T-cell (primary cell): ENCODE results near the gene CABS1. TPM values are rescaled to one million over a fixed set of nuclear protein-coding genes. Genes with fewer than 3 reads are reported as not detected.

Source experiments
- ATAC-seq, 4 experiments: fragments of 200-7000 bp in 3 of 4; fragments of 150-1000 bp in 1 of 4; cut with Tn5 transposase; replicated peaks in 1 of 4; 1 replicate in 3 of 4; 2 replicates in 1 of 4; pipeline ENCODE4 v1.10.0; 2021; ENCODE audit warnings: moderate library complexity in 3 of 4, mild to moderate bottlenecking in 2 of 4, moderate number of reproducible peaks in 1 of 4
- CTCF ChIA-PET, 2 donors: fragments of 300-600 bp; sonication (Branson Sonifier 250); formaldehyde crosslinking; loops; one replicate each; lab custom pipeline; 2022; ENCODE audit warnings: antibody characterized with exemption in 2 of 2; lab: Charles Lee
- POLR2A ChIA-PET, 2 donors: fragments of 300-600 bp; sonication (Branson Sonifier 250); formaldehyde crosslinking; loops; one replicate each; lab custom pipeline; 2022; ENCODE audit warnings: antibody characterized with exemption in 2 of 2; lab: Charles Lee
- DNase-seq, 35 experiments: peaks; one replicate each; pipeline versions ENCODE4 v3.0.0 to v3.0.0-alpha.2; 2013 to 2023
- H3K27ac ChIP-seq: one replicate; pipeline ENCODE4 v1.5.1; 2013; ENCODE audit warnings: low read length
- H3K27me3 ChIP-seq, 2 experiments: replicated peaks in 1 of 2; 1 replicate in 1 of 2; 2 replicates in 1 of 2; pipeline versions ENCODE4 v1.6.1 to v1.7.0; 2013; ENCODE audit warnings: low read length in 1 of 2, mixed read lengths in 1 of 2; ENCODE audit not compliant: control insufficient read depth in 2 of 2, insufficient read depth in 2 of 2; ENCODE audit errors: extremely low read depth in 1 of 2
- H3K36me3 ChIP-seq, 2 donors: 1 replicate in 1 of 2; 2 replicates in 1 of 2; pipeline versions ENCODE4 v1.6.1 to v1.7.0; 2013; ENCODE audit warnings: low read length in 1 of 2; ENCODE audit not compliant: control insufficient read depth in 2 of 2, insufficient read depth in 1 of 2; ENCODE audit errors: extremely low read depth in 1 of 2
- H3K4me1 ChIP-seq, 2 experiments: 1 replicate in 1 of 2; 2 replicates in 1 of 2; pipeline versions ENCODE4 v1.6.1 to v1.7.0; 2013; ENCODE audit warnings: low read length in 2 of 2, mixed read lengths in 1 of 2; ENCODE audit not compliant: insufficient read depth in 2 of 2, control insufficient read depth in 1 of 2; ENCODE audit errors: extremely low read depth in 1 of 2
- H3K4me3 ChIP-seq, 2 donors: 1 replicate in 1 of 2; 2 replicates in 1 of 2; pipeline versions ENCODE4 v1.5.1 to v1.7.0; 2013; ENCODE audit warnings: mild to moderate bottlenecking in 2 of 2, low read length in 1 of 2, moderate library complexity in 1 of 2; ENCODE audit not compliant: control insufficient read depth in 1 of 2; ENCODE audit errors: extremely low read depth in 1 of 2
- H3K9me3 ChIP-seq: 2 replicates; pipeline ENCODE4 v1.7.0; 2013
- H3K27ac Mint-ChIP-seq, 2 donors: one replicate each; pipeline ENCODE4 v1.8.0; 2020 to 2021; ENCODE audit warnings: mild to moderate bottlenecking in 2 of 2, mixed read lengths in 2 of 2
- H3K27me3 Mint-ChIP-seq, 2 donors: one replicate each; pipeline ENCODE4 v1.8.0; 2021 to 2022; ENCODE audit warnings: mixed read lengths in 2 of 2
- H3K36me3 Mint-ChIP-seq: one replicate; pipeline ENCODE4 v1.8.0; 2021; ENCODE audit warnings: mixed read lengths
- H3K4me1 Mint-ChIP-seq, 3 donors: one replicate each; pipeline ENCODE4 v1.8.0; 2020 to 2022; ENCODE audit warnings: mixed read lengths in 3 of 3, mild to moderate bottlenecking in 1 of 3
- H3K4me3 Mint-ChIP-seq, 3 donors: one replicate each; pipeline ENCODE4 v1.8.0; 2020 to 2022; ENCODE audit warnings: mild to moderate bottlenecking in 3 of 3, mixed read lengths in 3 of 3, moderate library complexity in 3 of 3
- H3K9me3 Mint-ChIP-seq, 3 donors: one replicate each; pipeline ENCODE4 v1.8.0; 2020 to 2022; ENCODE audit warnings: mixed read lengths in 3 of 3
- WGBS: methylation state at CpG from one replicate; pipeline ENCODE4 v1.1.5; 2013; ENCODE audit warnings: missing lambda C conversion rate; ENCODE audit not compliant: insufficient coverage; 5-methylcytosine and 5-hydroxymethylcytosine counted together
- total RNA-seq, 35 experiments: library from RNA in 6 of 35; stranded (reverse) in 6 of 35; fragments of 120-200 nt in 1 of 35; gene quantifications; one replicate each; pipeline versions ENCODE4 v1.2.1 to v1.2.4 and lab custom pipeline; 2013 to 2026

The CABS1 gene
- total RNA-seq, 5 donors from 2014 or later (not counting 1 experiment from before 2014, with no cell fraction given) = not detected

DNA sequence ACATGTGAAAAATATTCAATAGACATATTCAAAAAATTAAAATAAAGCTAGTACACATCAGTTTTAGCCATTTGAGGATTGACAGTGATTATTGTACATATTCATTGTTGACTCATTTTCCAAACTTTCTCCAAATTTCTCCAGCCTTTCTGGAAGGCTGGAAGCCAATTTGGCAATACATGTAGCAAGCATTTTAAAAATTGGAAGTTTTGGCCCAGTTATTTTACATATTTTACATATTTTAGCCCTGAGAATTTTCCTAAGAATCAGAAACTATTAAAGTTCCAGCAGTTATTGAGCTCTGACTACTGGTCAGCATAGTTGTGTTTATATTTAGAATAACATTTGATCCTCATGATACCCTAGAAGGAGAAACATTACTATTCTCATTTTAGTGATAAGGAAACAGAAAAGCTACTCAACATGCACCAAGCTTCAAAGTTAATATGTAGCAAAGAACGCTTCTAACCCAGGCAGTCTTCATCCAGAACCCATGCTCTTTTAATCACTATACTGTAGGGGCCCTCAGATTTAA is 3.2 kb downstream of the CABS1 start:
- no peak for DNase-seq
- Mint-ChIP-seq H3K27me3 (no peaks in the 10 kb centered on the region), H3K4me1 (no peaks in the 10 kb centered on the region), H3K4me3 (no peak overlapping the region), H3K27ac (no peak overlapping the region), H3K36me3 (no peaks in the 10 kb centered on the region), H3K9me3 (peaks cover 0 to 3% (median 0%) of the 10 kb centered on the region in 3 donors)
- no peaks in the 10 kb centered on the region for H3K9me3 ChIP-seq
- no peak for ATAC-seq
- H3K27ac ChIP-seq = no peak overlapping the region
- no peaks in the 10 kb centered on the region for H3K4me1 ChIP-seq
- no CpG with 5 or more reads among the region's 1 CpG for WGBS
- no peak overlapping the region for H3K4me3 ChIP-seq
- H3K36me3 ChIP-seq = no peaks in the 10 kb centered on the region
- ChIA-PET POLR2A (no interaction called here), CTCF (no interaction called here)
- H3K27me3 ChIP-seq = no peaks in the 10 kb centered on the region

DNA sequence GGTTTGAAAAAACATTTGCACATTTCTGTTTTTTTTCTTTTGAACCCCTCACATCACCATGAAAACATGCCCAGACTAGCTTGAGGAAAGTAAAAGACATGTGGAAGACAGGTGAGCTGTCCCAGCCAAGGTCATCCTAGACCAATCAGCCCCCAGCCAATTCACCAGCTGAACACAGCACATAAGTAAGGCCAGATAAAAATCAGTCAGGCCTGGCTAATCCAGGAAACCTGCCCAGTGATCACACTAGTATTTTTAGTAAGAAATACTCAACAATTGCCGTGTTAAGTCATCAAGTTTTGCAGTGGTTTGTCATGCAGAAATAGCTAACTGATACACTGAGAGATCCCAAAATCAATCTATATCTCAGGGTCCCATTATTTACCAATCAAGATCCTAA is 21.4 kb downstream of the CABS1 start:
- H3K4me3 Mint-ChIP-seq = no peak overlapping the region
- no peak overlapping the region for H3K27ac Mint-ChIP-seq
- ATAC-seq = no peak
- H3K36me3 Mint-ChIP-seq = no peaks in the 10 kb centered on the region
- POLR2A ChIA-PET = no interaction called here
- 80% methylated on average over 1 of the region's 1 CpG for WGBS
- H3K4me1 ChIP-seq = no peaks in the 10 kb centered on the region
- H3K9me3 ChIP-seq = no peaks in the 10 kb centered on the region
- CTCF ChIA-PET = no interaction called here
- no peaks in the 10 kb centered on the region for H3K4me1 Mint-ChIP-seq
- no peaks in the 10 kb centered on the region for H3K27me3 ChIP-seq
- H3K9me3 Mint-ChIP-seq = peaks cover 0 to 2% (median 0%) of the 10 kb centered on the region in 3 donors
- no peaks in the 10 kb centered on the region for H3K27me3 Mint-ChIP-seq
- no peak for DNase-seq
- no peak overlapping the region for H3K27ac ChIP-seq
- H3K36me3 ChIP-seq = no peaks in the 10 kb centered on the region
- H3K4me3 ChIP-seq = no peak overlapping the region

DNA sequence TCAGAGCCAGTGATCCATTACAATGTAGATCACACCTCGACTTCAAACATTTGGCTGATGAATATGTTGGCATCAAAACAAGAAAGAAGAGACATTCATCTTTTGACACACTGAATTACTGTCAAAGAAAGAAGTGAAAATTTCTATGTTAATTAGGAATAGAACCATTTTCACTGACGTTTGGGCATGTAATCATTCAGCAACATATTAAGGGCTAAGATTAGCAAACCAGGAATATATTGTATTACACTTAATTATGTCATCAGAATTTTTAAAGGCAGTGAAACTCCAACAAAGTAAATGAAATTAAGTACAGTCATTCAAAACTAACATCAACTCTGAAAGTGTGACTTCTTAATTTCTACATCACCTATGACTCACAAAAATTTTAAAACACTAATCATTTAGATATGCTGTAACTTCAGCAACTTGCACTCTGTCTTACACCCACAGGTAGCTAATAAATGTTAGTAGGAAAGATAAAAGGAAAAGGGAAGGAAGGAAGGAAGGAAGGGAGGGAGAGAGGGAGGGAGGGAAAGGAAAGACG is 24.4 kb downstream of the CABS1 start:
- DNase-seq = no peak
- ChIA-PET POLR2A (interaction anchor here in 1 of 2 donors (0.6 kb wide), 1 partner anchor 12 kb away, joined by 5 read pairs; no protein-coding TSS in a partner anchor), CTCF (no interaction called here)
- H3K4me1 ChIP-seq = no peaks in the 10 kb centered on the region
- H3K27me3 ChIP-seq = no peaks in the 10 kb centered on the region
- Mint-ChIP-seq H3K27ac (no peak overlapping the region), H3K4me3 (no peak overlapping the region), H3K27me3 (peaks cover 0 to 2% of the 10 kb centered on the region in 2 donors), H3K36me3 (no peaks in the 10 kb centered on the region), H3K4me1 (no peaks in the 10 kb centered on the region), H3K9me3 (peaks cover 0 to 2% (median 2%) of the 10 kb centered on the region in 3 donors)
- no peaks in the 10 kb centered on the region for H3K9me3 ChIP-seq
- H3K27ac ChIP-seq = no peak overlapping the region
- WGBS = no CpG with 5 or more reads among the region's 3 CpGs
- H3K4me3 ChIP-seq = no peak overlapping the region
- ATAC-seq = no peak
- no peaks in the 10 kb centered on the region for H3K36me3 ChIP-seq

DNA sequence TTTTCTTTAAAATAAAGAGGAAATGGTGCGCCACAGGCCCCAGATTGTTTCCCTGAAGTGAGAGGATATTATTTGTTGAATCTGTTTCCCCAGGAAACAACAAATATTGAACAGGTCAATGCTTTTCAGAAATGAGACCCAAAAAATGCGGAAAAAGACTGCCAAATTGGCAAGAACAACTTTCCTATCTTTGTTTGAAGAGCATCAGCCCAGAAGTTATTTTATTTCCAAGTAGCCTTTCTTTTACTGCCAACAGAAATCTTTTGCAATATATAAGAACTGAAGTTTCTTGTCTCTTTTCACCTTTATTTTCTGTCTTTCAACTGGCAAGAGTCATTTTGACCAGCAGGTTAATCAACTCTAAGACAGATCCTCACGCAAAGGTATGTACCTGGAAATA is 25.7 kb downstream of the CABS1 start, which contains the start of gene SMR3A:
TSS of gene SMR3A (plus strand) at position 301 of the 400 bp plus-strand sequence. CDS start 1,356 bp downstream, outside the sequence.
- ATAC-seq = no peak
- Histone ChIP-seq H3K9me3 (no peaks in the 10 kb centered on the region), H3K27ac (no peak within 1 kb of the TSS), H3K4me1 (no peaks in the 10 kb centered on the region), H3K4me3 (no peak within 1 kb of the TSS), H3K27me3 (no peaks in the 10 kb centered on the region), H3K36me3 (no peaks in the 10 kb centered on the region)
- H3K27me3 Mint-ChIP-seq = peaks cover 0 to 6% of the 10 kb centered on the region in 2 donors
- H3K4me1 Mint-ChIP-seq = no peaks in the 10 kb centered on the region
- H3K4me3 Mint-ChIP-seq = no peak within 1 kb of the TSS
- DNase-seq = no peak
- no peak within 1 kb of the TSS for H3K27ac Mint-ChIP-seq
- no peaks in the 10 kb centered on the region for H3K36me3 Mint-ChIP-seq
- WGBS = 100% methylated on average over 1 of the region's 3 CpGs
- CTCF ChIA-PET = no interaction called here
- H3K9me3 Mint-ChIP-seq = peaks cover 0 to 8% (median 2%) of the 10 kb centered on the region in 3 donors
- POLR2A ChIA-PET = no interaction called here

DNA sequence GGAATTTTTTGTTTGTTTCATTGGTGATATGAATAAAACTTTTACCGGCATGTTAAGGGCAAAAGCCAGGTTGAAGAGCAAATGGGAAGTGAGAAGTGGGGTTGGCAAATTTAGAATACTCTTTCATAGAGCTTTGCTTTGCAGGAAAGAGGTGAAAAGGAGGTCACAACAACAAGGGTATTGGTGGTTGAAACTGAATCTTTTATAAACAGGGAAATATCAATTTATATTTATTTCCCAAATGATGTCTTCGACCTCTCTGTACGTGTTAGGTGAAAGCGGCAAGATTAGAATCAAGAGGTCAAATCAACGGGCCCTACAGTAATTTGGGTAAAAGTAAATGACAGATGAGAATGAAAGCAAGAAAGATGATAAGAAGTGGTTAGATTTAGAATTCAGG is 29.2 kb downstream of the CABS1 start:
- CTCF ChIA-PET = no interaction called here
- no peak overlapping the region for H3K4me3 Mint-ChIP-seq
- ATAC-seq = no peak

DNA sequence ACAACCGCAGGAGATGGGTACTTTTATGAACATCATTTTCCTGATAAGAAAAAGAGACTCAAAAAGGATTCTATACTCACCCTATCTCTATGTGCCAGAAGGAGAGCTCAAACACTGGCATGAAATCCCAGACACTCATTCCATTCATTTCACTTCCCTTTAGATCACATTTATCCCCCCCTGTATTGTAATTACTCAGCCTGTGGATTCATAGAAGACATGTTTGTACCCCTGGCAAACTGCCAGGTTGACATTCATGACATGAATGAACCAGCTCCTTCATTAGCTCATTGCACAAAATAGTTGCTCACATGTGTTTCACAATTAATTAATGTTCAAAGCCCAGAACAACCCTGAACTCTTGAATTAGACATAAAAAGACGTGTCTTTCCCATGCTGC is 30.7 kb downstream of the CABS1 start:
- CTCF ChIA-PET = no interaction called here

More for the DNA sequence above, 29.2 kb downstream of the CABS1 start:
- Histone ChIP-seq H3K4me1 (no peaks in the 10 kb centered on the region), H3K27ac (no peak overlapping the region), H3K27me3 (no peaks in the 10 kb centered on the region), H3K9me3 (no peaks in the 10 kb centered on the region), H3K4me3 (no peak overlapping the region), H3K36me3 (no peaks in the 10 kb centered on the region)
- Mint-ChIP-seq H3K4me1 (no peaks in the 10 kb centered on the region), H3K27ac (no peak overlapping the region), H3K9me3 (peaks cover 0 to 8% (median 4%) of the 10 kb centered on the region in 3 donors), H3K36me3 (no peaks in the 10 kb centered on the region), H3K27me3 (peaks cover 0 to 6% of the 10 kb centered on the region in 2 donors)
- no peak for DNase-seq
- POLR2A ChIA-PET = no interaction called here
- 93% methylated on average over 4 of the region's 5 CpGs for WGBS

More for the DNA sequence above, 30.7 kb downstream of the CABS1 start:
- Histone ChIP-seq H3K9me3 (no peaks in the 10 kb centered on the region), H3K36me3 (no peaks in the 10 kb centered on the region), H3K4me1 (no peaks in the 10 kb centered on the region), H3K27me3 (no peaks in the 10 kb centered on the region), H3K4me3 (no peak overlapping the region), H3K27ac (no peak overlapping the region)
- POLR2A ChIA-PET = no interaction called here
- H3K9me3 Mint-ChIP-seq = peaks cover 0 to 8% (median 3%) of the 10 kb centered on the region in 3 donors
- DNase-seq (no peak), ATAC-seq (no peak)
- peaks cover 0 to 6% of the 10 kb centered on the region in 2 donors for H3K27me3 Mint-ChIP-seq
- WGBS = 29% methylated on average over 1 of the region's 2 CpGs
- no peak overlapping the region for H3K4me3 Mint-ChIP-seq
- H3K36me3 Mint-ChIP-seq = no peaks in the 10 kb centered on the region
- H3K4me1 Mint-ChIP-seq = no peaks in the 10 kb centered on the region
- no peak overlapping the region for H3K27ac Mint-ChIP-seq
